OCI-LY7 (cell line): Measurements from ENCODE around the gene TRIM28.

Source experiments
- CTCF ChIP-seq: fragments of 200-600 bp; sonication (generic); conservative IDR thresholded peaks from 2 replicates; pipeline ENCODE4 v1.5.1; 2014; ENCODE audit warnings: mild to moderate bottlenecking, antibody characterized with exemption, low read length, moderate library complexity, mixed read lengths
- EZH2phosphoT487 ChIP-seq: fragments of 200-600 bp; sonication (generic); IDR thresholded peaks from 2 replicates; pipeline ENCODE4 v1.6.1; 2018; ENCODE audit warnings: low read depth, borderline replicate concordance, mild to moderate bottlenecking, mixed run types, antibody characterized with exemption, low read length, moderate library complexity, mixed read lengths

- TF ChIP-seq EZH2phosphoT487 (no peak), CTCF (no peak)
Measured at GRCh38 chr19:58566989-58567388, 23.1 kb downstream of the TRIM28 start.
